H1 (cell line): ENCODE results near the gene TGM6. TPM values are rescaled to one million over a fixed set of nuclear protein-coding genes. Genes with fewer than 3 reads are reported as not detected.

ENCODE experiments used
- CTCF ChIA-PET: fragments of 300-600 bp; sonication (Branson Sonifier 250); formaldehyde crosslinking; loops from one replicate; lab custom pipeline; 2021; ENCODE audit not compliant: partially characterized antibody; lab: Charles Lee
- POLR2A ChIA-PET: fragments of 300-600 bp; sonication (Branson Sonifier 250); formaldehyde crosslinking; loops from one replicate; lab custom pipeline; 2021; ENCODE audit warnings: inconsistent platforms; ENCODE audit not compliant: partially characterized antibody; lab: Charles Lee
- DNase-seq, 2 experiments: peaks; one replicate each; pipeline versions ENCODE4 v3.0.0 to v3.0.0-alpha.2; 2010 to 2022; ENCODE audit warnings: low spot score in 2 of 2, low read depth in 1 of 2, mixed read lengths in 1 of 2
- FAIRE-seq: peaks from 2 replicates; lab custom pipeline; 2011; peaks lifted over from hg19 to GRCh38; lab: Jason Lieb, UNC
- H2AFZ ChIP-seq: 2 replicates; pipeline ENCODE4 v1.8.1; 2012; ENCODE audit warnings: low read length, inconsistent platforms
- H2AK5ac ChIP-seq: 2 replicates; pipeline ENCODE4 v1.6.1; 2013; ENCODE audit warnings: low read depth, low read length
- H2BK120ac ChIP-seq: replicated peaks from 2 replicates; pipeline ENCODE3; 2013; ENCODE audit warnings: low read depth, low read length, inconsistent platforms
- H2BK12ac ChIP-seq: 2 replicates; pipeline ENCODE4 v1.6.1; 2013; ENCODE audit warnings: low read depth, low read length
- H2BK15ac ChIP-seq: 2 replicates; pipeline ENCODE4 v1.6.1; 2013; ENCODE audit warnings: low read length
- H2BK20ac ChIP-seq: 2 replicates; pipeline ENCODE4 v1.6.1; 2013; ENCODE audit warnings: low read length
- H2BK5ac ChIP-seq: 2 replicates; pipeline ENCODE4 v1.6.1; 2013; ENCODE audit warnings: low read depth, low read length
- H3K14ac ChIP-seq: 2 replicates; pipeline ENCODE4 v1.6.1; 2013; ENCODE audit warnings: inconsistent platforms; ENCODE audit not compliant: insufficient read length
- H3K18ac ChIP-seq: 2 replicates; pipeline ENCODE4 v1.6.1; 2013; ENCODE audit warnings: low read length; ENCODE audit errors: extremely low read depth
- H3K23ac ChIP-seq: 2 replicates; pipeline ENCODE4 v1.6.1; 2013; ENCODE audit warnings: inconsistent platforms; ENCODE audit not compliant: insufficient read length
- H3K23me2 ChIP-seq: 2 replicates; pipeline ENCODE4 v1.6.1; 2013; ENCODE audit warnings: low read depth, low read length
- H3K27ac ChIP-seq: 2 replicates; pipeline ENCODE4 v1.6.1; 2011; ENCODE audit warnings: low read depth, low read length, inconsistent platforms
- H3K27me3 ChIP-seq, 4 experiments: replicated peaks in 1 of 4; 1 replicate in 1 of 4; 2 replicates in 3 of 4; pipeline versions ENCODE4 v1.6.1 to v1.8.1; 2011 to 2013; ENCODE audit warnings: low read length in 3 of 4, mild to moderate bottlenecking in 3 of 4, inconsistent platforms in 2 of 4, mixed read lengths in 2 of 4, moderate library complexity in 1 of 4; ENCODE audit not compliant: control insufficient read depth in 3 of 4, insufficient read depth in 3 of 4; ENCODE audit errors: extremely low read depth in 1 of 4
- H3K36me3 ChIP-seq, 4 experiments: 2 replicates each; pipeline versions ENCODE4 v1.6.1 to v1.8.1; 2011 to 2013; ENCODE audit warnings: mild to moderate bottlenecking in 4 of 4, low read length in 3 of 4, moderate library complexity in 2 of 4, control low read depth in 1 of 4, inconsistent platforms in 1 of 4; ENCODE audit not compliant: insufficient read depth in 4 of 4, control insufficient read depth in 2 of 4
- H3K4ac ChIP-seq: replicated peaks from 2 replicates; pipeline ENCODE3; 2013; ENCODE audit warnings: low read length, low read depth, mixed read lengths, inconsistent platforms; ENCODE audit not compliant: insufficient read length
- H3K4me1 ChIP-seq, 4 experiments: replicated peaks in 1 of 4; 1 replicate in 1 of 4; 2 replicates in 3 of 4; pipeline versions ENCODE4 v1.6.1 to v1.8.1; 2011 to 2013; ENCODE audit warnings: low read length in 3 of 4, inconsistent platforms in 2 of 4, mixed read lengths in 1 of 4; ENCODE audit not compliant: insufficient read depth in 4 of 4, control insufficient read depth in 3 of 4
- H3K4me2 ChIP-seq, 2 experiments: 2 replicates each; pipeline versions ENCODE4 v1.6.1 to v1.8.1; 2011 to 2013; ENCODE audit warnings: low read depth in 2 of 2, low read length in 2 of 2, control low read depth in 1 of 2, inconsistent platforms in 1 of 2, mild to moderate bottlenecking in 1 of 2; ENCODE audit not compliant: insufficient read depth in 1 of 2
- H3K4me3 ChIP-seq, 4 experiments: fragments of 200-600, 300-600 bp in 1 of 4; sonication (generic), shearing (Covaris generic), sonication (Bioruptor Twin) in 1 of 4; 2 replicates each; pipeline versions ENCODE4 v1.5.1 to v1.8.1; 2011 to 2016; ENCODE audit warnings: low read length in 4 of 4, low read depth in 3 of 4, control low read depth in 2 of 4, inconsistent platforms in 2 of 4, mild to moderate bottlenecking in 2 of 4, mixed read lengths in 1 of 4, moderate library complexity in 1 of 4; ENCODE audit not compliant: insufficient read depth in 2 of 4; ENCODE audit errors: extremely low read depth in 1 of 4
- H3K56ac ChIP-seq: replicated peaks from 2 replicates; pipeline ENCODE3; 2013; ENCODE audit warnings: low read depth, mild to moderate bottlenecking, mixed read lengths, low read length, inconsistent platforms; ENCODE audit not compliant: insufficient read length
- H3K79me1 ChIP-seq: 2 replicates; pipeline ENCODE4 v1.6.1; 2013; ENCODE audit warnings: low read depth, low read length, control low read depth
- H3K79me2 ChIP-seq, 2 experiments: 2 replicates each; pipeline versions ENCODE4 v1.6.1 to v1.8.1; 2012 to 2013; ENCODE audit warnings: low read length in 2 of 2, mild to moderate bottlenecking in 2 of 2, inconsistent platforms in 1 of 2; ENCODE audit not compliant: insufficient read depth in 2 of 2, control insufficient read depth in 1 of 2
- H3K9ac ChIP-seq, 4 experiments: replicated peaks in 1 of 4; 1 replicate in 1 of 4; 2 replicates in 3 of 4; pipeline versions ENCODE4 v1.6.1 to v1.8.1; 2011 to 2013; ENCODE audit warnings: low read depth in 3 of 4, low read length in 3 of 4, control low read depth in 2 of 4, mild to moderate bottlenecking in 2 of 4, moderate library complexity in 2 of 4, inconsistent platforms in 1 of 4; ENCODE audit errors: extremely low read depth in 1 of 4
- H3K9me3 ChIP-seq, 2 experiments: 2 replicates each; pipeline versions ENCODE4 v1.6.1 to v1.8.1; 2012 to 2013; ENCODE audit warnings: mild to moderate bottlenecking in 2 of 2, moderate library complexity in 2 of 2, control low read depth in 1 of 2, inconsistent platforms in 1 of 2, low read depth in 1 of 2, low read length in 1 of 2, mixed read lengths in 1 of 2; ENCODE audit not compliant: insufficient read depth in 2 of 2
- H4K20me1 ChIP-seq, 2 experiments: replicated peaks in 1 of 2; 2 replicates each; pipeline versions ENCODE3 to v1.8.1; 2011 to 2013; ENCODE audit warnings: inconsistent platforms in 2 of 2, low read length in 2 of 2, mild to moderate bottlenecking in 1 of 2; ENCODE audit not compliant: insufficient read depth in 2 of 2, control insufficient read depth in 1 of 2
- H4K5ac ChIP-seq: 2 replicates; pipeline ENCODE4 v1.6.1; 2013; ENCODE audit warnings: low read length, low read depth, mixed read lengths, inconsistent platforms; ENCODE audit not compliant: insufficient read length
- H4K8ac ChIP-seq: 2 replicates; pipeline ENCODE4 v1.8.0; 2013; ENCODE audit warnings: mild to moderate bottlenecking, moderate library complexity, low read length, inconsistent platforms; ENCODE audit not compliant: insufficient read depth; ENCODE audit errors: extremely low read depth
- H4K91ac ChIP-seq: replicated peaks from 2 replicates; pipeline ENCODE3; 2013; ENCODE audit warnings: low read length, mixed read lengths, inconsistent platforms; ENCODE audit not compliant: insufficient read length
- ATF2 ChIP-seq: IDR thresholded peaks from 2 replicates; pipeline ENCODE4 v1.6.1; 2012; ENCODE audit warnings: low read length, inconsistent platforms
- BRCA1 ChIP-seq: IDR thresholded peaks from 2 replicates; pipeline ENCODE4 v1.6.1; 2012; ENCODE audit warnings: low read depth, low read length, improper control_type of control experiment
- RXRA ChIP-seq: IDR thresholded peaks from 2 replicates; pipeline ENCODE4 v1.6.1; 2011; ENCODE audit warnings: low read depth, mild to moderate bottlenecking, low read length, moderate library complexity; ENCODE audit not compliant: insufficient read depth
- SAP30 ChIP-seq: fragments of 300-600 bp; sonication (generic); IDR thresholded peaks from 2 replicates; pipeline ENCODE4 v1.7.1; 2012; ENCODE audit warnings: low read length, moderate library complexity, mild to moderate bottlenecking, inconsistent platforms; ENCODE audit not compliant: insufficient read depth, insufficient replicate concordance
- SIN3A ChIP-seq, 2 experiments: IDR thresholded peaks in 1 of 2; conservative IDR thresholded peaks in 1 of 2; 2 replicates each; pipeline ENCODE4 v1.6.1; 2011 to 2012; ENCODE audit warnings: low read length in 2 of 2, improper control_type of control experiment in 1 of 2, low read depth in 1 of 2, mild to moderate bottlenecking in 1 of 2
- SIRT6 ChIP-seq: IDR thresholded peaks from one replicate; pipeline ENCODE4 v1.7.1; 2012; ENCODE audit warnings: low read length, inconsistent platforms
- SP4 ChIP-seq: IDR thresholded peaks from 2 replicates; pipeline ENCODE4 v1.6.1; 2012; ENCODE audit warnings: low read length, inconsistent platforms
- SRF ChIP-seq: IDR thresholded peaks from 2 replicates; pipeline ENCODE4 v1.6.1; 2011; ENCODE audit warnings: mild to moderate bottlenecking, low read depth, low read length, moderate library complexity
- TBP ChIP-seq: IDR thresholded peaks from 2 replicates; pipeline ENCODE4 v1.6.1; 2011; ENCODE audit warnings: low read depth, low read length, improper control_type of control experiment
- YY1 ChIP-seq: IDR thresholded peaks from 2 replicates; pipeline ENCODE4 v1.6.1; 2011; ENCODE audit warnings: low read depth, mild to moderate bottlenecking, low read length
- whole genome bisulfite sequencing, 2 experiments: shearing (Covaris generic) in 1 of 2; methylation state at CpG; one replicate each; pipeline versions ENCODE4 v1.1.6 to v1.1.7; 2013 to 2015; ENCODE audit warnings: low lambda C conversion rate in 2 of 2, mixed read lengths in 2 of 2, inconsistent platforms in 1 of 2, low coverage in 1 of 2, missing lambda C conversion rate in 1 of 2; ENCODE audit not compliant: insufficient replicate concordance in 2 of 2, insufficient coverage in 1 of 2, insufficient read length in 1 of 2; ENCODE audit errors: extremely low coverage in 1 of 2, missing lambda C conversion rate in 1 of 2; 5-methylcytosine and 5-hydroxymethylcytosine counted together
- polyA plus RNA-seq, 7 experiments: library from polyadenylated mRNA; depleted of rRNA in 3 of 7; stranded (reverse) in 5 of 7; unstranded in 2 of 7; fragments of >200 nt in 5 of 7; fragments of 200-250 nt in 2 of 7; gene quantifications; 1 replicate in 5 of 7; 2 replicates in 1 of 7; 4 replicates in 1 of 7; pipeline versions ENCODE4 v1.2.1 to v1.2.3, GENCODE V29; 2011 to 2013; ENCODE audit warnings: missing spikeins in 2 of 7, mixed read lengths in 2 of 7
- total RNA-seq: library from RNA; stranded (reverse); fragmentation: NEBNext Ultra II Directional; extraction: Animal tissue kit (Norgen Biotek cat#: 25700); gene quantifications from 2 replicates; pipeline ENCODE4 v1.2.1, GENCODE V29; 2021

TGM6 gene
- total and polyA plus RNA-seq, 2 of the 8 experiments (the other 6 are each of a cell fraction or from before 2014, with no cell fraction given): 0.03 TPM; not detected in 1

- H3K27ac ChIP-seq: no peak overlapping the region
- H3K4me1 ChIP-seq: no peaks in the 10 kb centered on the region
- H3K14ac ChIP-seq: no peak overlapping the region
- H2BK5ac ChIP-seq: no peak overlapping the region
- no peak overlapping the region for H3K4ac ChIP-seq
- no peak overlapping the region for H3K4me2 ChIP-seq
- H2AFZ ChIP-seq: no peak overlapping the region
- no peaks in the 10 kb centered on the region for H3K79me2 ChIP-seq
- no peak overlapping the region for H4K8ac ChIP-seq
- no peak overlapping the region for H3K9ac ChIP-seq
- no peak for FAIRE-seq
- ChIA-PET POLR2A (interaction anchor here (0.8 to 8.0 kb wide), 4 partner anchors 10 to 69 kb away, joined by 3 to 119 read pairs (median 4); partner anchors contain the start of gene SNRPB), CTCF (interaction anchor here (0.5 to 2.3 kb wide), 12 partner anchors 9 to 249 kb away, joined by 3 to 11 read pairs (median 4); no protein-coding TSS in a partner anchor)
- WGBS, 2 experiments: 89 to 100% methylated on average over 1 to 2 of the region's 2 CpGs
- no peaks in the 10 kb centered on the region for H3K9me3 ChIP-seq
- H3K36me3 ChIP-seq: peaks cover 5 to 22% (median 13%) of the 10 kb centered on the region in 4 experiments
- H2BK12ac ChIP-seq: no peak overlapping the region
- no peak overlapping the region for H4K5ac ChIP-seq
- no peak overlapping the region for H3K18ac ChIP-seq
- no peak overlapping the region for H2BK120ac ChIP-seq
- no peak overlapping the region for H4K91ac ChIP-seq
- no peak overlapping the region for H2AK5ac ChIP-seq
- H3K4me3 ChIP-seq: no peak overlapping the region
- H2BK20ac ChIP-seq: no peak overlapping the region
- H2BK15ac ChIP-seq: no peak overlapping the region
- no peaks in the 10 kb centered on the region for H4K20me1 ChIP-seq
- no peak for DNase-seq
- H3K56ac ChIP-seq: no peak overlapping the region
- no peaks in the 10 kb centered on the region for H3K27me3 ChIP-seq
- H3K79me1 ChIP-seq: no peaks in the 10 kb centered on the region
- H3K23me2 ChIP-seq: no peaks in the 10 kb centered on the region
- H3K23ac ChIP-seq: no peak overlapping the region
- TF ChIP-seq SIN3A (conservative IDR thresholded peaks at IDR 0.05 in 1 of 2, IDR thresholded peaks at IDR 0.05 in 1 of 2; ENCODE audit: low read depth in 1 of 2, low read length in 2 of 2) (no peak), SP4 (no peak), ATF2 (no peak), SRF (no peak), SIRT6 (no peak), RXRA (no peak), YY1 (no peak), BRCA1 (no peak), TBP (no peak), SAP30 (no peak)
Observed at GRCh38 chr20:2455771-2456497, 75.2 kb downstream of the TGM6 start.
